HG03066 (cell line): ENCODE measurements around the gene PALM2AKAP2.
A peak's percentile ranks its signal among the peaks of the same experiment; 100 is the strongest.
"Not testable (repeated sequence)": the region's sequence is repeated elsewhere in the genome, so short reads cannot be mapped to it uniquely, and the experiment has no call there.

Experiments
- ATAC-seq: cut with Tn5 transposase; IDR thresholded peaks from one replicate; pipeline ENCODE4 v1.9.1; 2021; ENCODE audit warnings: low read depth; ENCODE audit not compliant: unreplicated experiment

Gene PALM2AKAP2

DNA sequence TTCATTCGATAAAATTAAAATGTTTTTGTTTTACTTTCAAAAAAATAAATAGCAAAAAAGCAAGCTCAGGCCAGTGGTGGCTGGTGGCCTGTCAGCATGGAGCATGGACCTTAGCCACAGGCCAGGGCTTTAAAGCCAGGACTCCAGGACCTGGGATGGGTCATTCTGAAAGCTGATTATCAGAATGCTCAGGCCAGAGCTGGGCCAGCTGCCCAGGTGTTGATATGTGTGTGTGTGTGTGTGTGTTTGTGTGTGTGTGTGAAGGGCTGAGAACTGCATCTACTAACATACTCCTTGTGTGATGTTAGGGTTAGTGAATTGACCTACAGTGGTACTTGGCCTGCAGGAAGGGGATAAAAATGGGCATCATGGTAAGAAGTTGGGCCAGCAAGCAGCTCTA is 21.5 kb downstream of the PALM2AKAP2 start:
- ATAC-seq = no peak

DNA sequence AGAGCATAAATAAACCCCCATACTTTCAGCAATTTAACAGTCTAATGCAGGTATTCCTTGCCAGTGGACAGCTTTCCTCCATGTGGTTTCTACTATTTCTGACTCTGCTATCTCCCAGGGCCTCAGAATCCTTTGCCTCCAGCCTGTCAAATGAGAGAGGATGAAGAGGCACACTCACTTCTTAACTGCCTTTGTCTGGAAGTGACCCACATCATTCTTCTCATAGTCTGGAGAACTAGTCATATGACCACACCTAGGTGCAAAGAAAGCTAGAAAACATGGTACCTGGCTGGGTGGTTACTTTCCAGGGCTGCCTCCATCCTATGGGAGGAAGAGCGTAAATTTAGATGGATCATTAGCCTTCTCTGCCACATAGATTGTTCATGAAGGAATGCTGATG is 22.5 kb downstream of the PALM2AKAP2 start:
- ATAC-seq = no peak

- no peak for ATAC-seq
These were observed 25.1 kb downstream of the PALM2AKAP2 start for GRCh38 chr9:109805050-109805449.

DNA sequence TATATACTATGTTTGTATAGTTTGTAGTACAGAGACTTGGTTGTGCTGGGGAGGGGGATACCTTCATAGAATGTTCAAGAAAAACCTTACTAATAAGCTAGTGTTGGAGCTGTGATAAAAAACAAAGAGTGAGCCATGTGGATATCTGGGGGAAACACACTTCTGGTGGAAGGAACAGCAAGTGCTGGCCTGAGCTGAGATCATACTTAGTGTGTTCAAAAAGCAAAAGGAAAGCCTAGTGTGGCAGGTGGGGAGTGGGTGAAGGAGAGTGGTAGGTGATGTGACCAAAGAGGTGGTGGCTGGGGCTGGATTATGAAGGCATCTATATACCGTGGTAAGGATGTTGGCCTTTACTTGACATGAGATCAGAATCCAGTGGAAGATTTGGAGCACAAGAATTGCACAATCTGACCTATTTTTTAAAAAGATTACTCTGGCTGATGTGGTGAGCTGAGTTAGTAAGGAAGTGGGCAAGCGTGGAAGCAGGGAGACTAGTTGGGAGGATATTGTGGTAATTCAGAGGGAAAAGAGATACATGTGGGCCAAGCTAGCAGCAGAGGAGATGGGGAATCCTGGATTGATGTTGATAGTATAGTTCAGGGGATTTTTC is 26.6 kb downstream of the PALM2AKAP2 start:
- no peak for ATAC-seq

- ATAC-seq = no peak
These were observed 31.9 kb downstream of the PALM2AKAP2 start for GRCh38 chr9:109811876-109812275.

DNA sequence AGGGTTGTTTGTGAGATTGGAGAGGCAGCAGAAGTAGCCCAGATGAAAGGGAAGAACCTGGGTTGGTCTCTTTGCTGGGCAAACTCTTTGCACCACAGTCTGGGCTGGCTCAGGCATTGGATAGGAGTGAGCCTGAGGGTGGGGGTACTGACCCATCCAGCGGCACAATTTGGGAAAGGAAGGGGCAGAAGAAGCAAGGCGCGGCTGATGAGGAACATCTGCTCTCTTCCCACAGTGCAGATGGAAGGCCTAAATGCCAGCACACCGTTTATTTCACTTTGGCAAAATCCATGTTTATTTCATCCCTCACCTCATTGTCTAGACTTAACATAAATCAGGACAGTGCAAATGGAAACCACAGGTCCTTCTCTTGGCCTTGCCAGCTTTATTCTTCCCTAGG is 32.3 kb downstream of the PALM2AKAP2 start:
- ATAC-seq = no peak

- no peak for ATAC-seq
These were observed 32.9 kb downstream of the PALM2AKAP2 start for GRCh38 chr9:109812818-109813281.

- ATAC-seq = no peak
These were observed 33.3 kb downstream of the PALM2AKAP2 start for GRCh38 chr9:109813303-109813702.

- no peak for ATAC-seq
These were observed 33.8 kb downstream of the PALM2AKAP2 start for GRCh38 chr9:109813829-109814228.

- no peak for ATAC-seq
These were observed 35.5 kb downstream of the PALM2AKAP2 start for GRCh38 chr9:109815366-109815947.

GRCh38 chr9:109816490-109816889 is 36.5 kb downstream of the PALM2AKAP2 start:
- no peak for ATAC-seq

GRCh38 chr9:109817146-109817845 is 37.3 kb downstream of the PALM2AKAP2 start:
- ATAC-seq = no peak

DNA sequence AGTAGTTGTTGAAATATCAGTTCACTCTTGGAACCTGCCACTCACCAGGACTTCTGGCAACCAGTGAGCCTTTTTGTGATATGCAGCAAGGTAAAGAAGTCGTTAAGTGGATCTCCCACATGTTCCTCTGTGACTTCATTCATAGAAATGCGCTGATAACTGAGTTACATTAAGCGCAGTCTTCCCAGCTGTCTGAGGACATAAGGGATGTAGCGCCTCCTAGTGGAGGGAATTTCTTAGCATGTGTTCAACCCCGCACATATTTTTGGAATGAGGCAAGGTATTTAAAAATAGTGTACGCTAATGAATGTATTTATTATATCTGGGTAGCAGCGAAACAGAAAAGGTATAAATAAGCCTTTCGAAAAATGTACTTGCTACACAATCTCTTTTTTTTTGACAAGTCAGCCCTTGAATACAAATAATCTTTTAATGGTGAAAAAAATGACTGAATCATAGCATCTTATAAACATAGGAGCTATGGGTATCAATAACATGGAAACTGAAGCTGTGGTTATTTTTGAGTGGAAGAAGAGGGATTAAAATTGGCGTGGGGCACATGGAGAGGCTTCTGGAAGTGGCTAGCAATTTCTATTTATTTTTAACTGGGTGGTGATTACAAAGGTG is 38.0 kb downstream of the PALM2AKAP2 start:
- peak; percentile 72 for ATAC-seq

DNA sequence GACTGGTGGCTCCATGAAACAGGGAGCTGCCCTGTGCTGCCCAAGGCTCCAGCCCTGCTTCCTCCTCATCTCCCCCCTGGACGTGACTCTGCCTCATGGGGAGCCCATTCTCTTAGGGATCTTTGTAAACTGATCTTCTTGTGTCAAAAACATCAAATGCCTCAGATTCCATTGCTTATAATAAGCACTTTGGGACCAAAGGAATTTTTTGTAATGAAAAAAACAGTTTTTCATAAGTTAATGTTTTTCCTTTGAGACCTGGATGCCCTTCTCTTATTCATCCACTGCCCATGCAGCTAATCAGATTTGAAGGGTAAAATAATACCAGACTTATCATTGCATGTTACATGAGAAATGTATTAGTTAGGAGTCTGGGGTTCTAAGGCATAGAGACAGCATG is 41.7 kb downstream of the PALM2AKAP2 start:
- ATAC-seq = no peak

DNA sequence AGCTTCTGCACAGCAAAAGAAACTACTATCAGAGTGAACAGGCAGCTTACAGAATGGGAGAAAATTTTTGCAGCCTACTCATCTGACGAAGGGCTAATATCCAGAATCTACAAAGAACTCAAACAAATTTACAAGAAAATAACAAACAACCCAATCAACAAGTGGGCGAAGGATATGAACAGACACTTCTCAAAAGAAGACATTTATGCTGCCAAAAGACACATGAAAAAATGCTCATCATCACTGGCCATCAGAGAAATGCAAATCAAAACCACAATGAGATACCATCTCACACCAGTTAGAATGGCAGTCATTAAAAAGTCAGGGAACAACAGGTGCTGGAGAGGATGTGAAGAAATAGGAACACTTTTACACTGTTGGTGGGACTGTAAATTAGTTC is 45.4 kb downstream of the PALM2AKAP2 start:
- not testable (repeated sequence) for ATAC-seq

DNA sequence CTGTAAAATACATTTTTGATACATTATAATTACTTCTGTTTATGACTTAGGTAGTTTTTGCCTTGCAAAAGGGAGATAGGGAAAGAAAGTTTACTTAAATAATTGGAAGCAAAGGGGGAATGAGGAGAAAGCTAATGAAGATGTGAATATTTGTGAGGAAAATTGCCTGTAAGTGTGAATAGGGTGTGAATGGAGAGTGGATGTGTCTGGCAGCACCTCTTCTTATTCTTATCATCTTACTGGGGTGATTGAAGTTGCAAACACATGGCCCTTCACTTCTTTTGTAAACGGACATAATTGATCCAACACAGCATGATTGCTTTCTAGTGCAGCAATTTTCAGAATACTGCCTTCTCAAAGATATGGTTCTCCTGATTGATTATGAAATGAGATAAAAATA is 46.6 kb downstream of the PALM2AKAP2 start:
- no peak for ATAC-seq

DNA sequence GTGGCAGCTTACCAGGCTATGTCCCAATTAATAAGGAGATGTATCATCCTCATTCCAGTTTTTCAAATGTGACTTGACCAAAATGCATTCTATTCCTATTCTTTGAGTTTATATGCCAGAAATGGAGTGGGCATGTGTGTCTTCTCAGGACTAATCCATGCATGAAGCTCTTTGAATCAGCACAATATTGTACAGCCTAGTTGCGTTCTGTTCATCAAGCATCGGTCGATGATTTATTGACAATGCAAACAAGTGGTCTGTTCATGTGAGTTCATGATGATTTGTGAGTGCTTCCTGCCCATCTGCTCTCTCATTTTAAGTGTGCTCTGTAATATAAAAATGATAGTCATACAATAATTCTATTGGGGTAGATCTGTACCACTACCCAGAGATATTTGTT is 48.3 kb downstream of the PALM2AKAP2 start:
- no peak for ATAC-seq
